ENCODE results near the gene C3.
A peak's percentile ranks its signal among the peaks of the same experiment; 100 is the strongest.

Gene C3

GRCh38 chr19:6720369-6721137 is at the start of gene C3:
Gene C3 (minus strand): TSS chr19:6720650. CDS start chr19:6720589, 61 bp downstream.
- DNase-seq (ENCODE audit: extremely low spot score): no peak
- ChIA-PET POLR2A (no interaction called here), CTCF (interaction anchor here (1.1 kb wide), 2 partner anchors 16 to 143 kb away, joined by 4 read pairs; partner anchors contain the start of gene GPR108)
- no peak for TF ChIP-seq CTCF (IDR thresholded peaks at IDR 0.05; ENCODE audit: control extremely low read depth, extremely low read depth, low read depth, missing control alignments)

- DNase-seq (ENCODE audit: extremely low spot score): no peak
- POLR2A ChIA-PET: no interaction called here
- CTCF ChIA-PET: interaction anchor here (0.8 to 2.6 kb wide), 9 partner anchors 8 to 643 kb away, joined by 3 to 10 read pairs (median 4); partner anchors contain the start of gene GPR108
- TF ChIP-seq CTCF (IDR thresholded peaks at IDR 0.05; ENCODE audit: control extremely low read depth, extremely low read depth, low read depth, missing control alignments): no peak
These were observed 48.7 kb upstream of the C3 start for GRCh38 chr19:6769006-6769619.

- POLR2A ChIA-PET: no interaction called here
- CTCF ChIA-PET: interaction anchor here (0.9 to 2.6 kb wide), 8 partner anchors 12 to 642 kb away, joined by 3 to 10 read pairs (median 4); partner anchors contain the start of gene GPR108
These were observed 47.9 kb upstream of the C3 start for GRCh38 chr19:6768236-6768785.

GRCh38 chr19:6767357-6768235 is 47.1 kb upstream of the C3 start, which contains the start of gene SH2D3A:
Gene SH2D3A (minus strand): TSS chr19:6767435. CDS start chr19:6763748, 3,687 bp downstream.
- CTCF ChIA-PET: interaction anchor here (0.9 to 2.6 kb wide), 8 partner anchors 13 to 642 kb away, joined by 3 to 10 read pairs (median 4); partner anchors contain the start of gene GPR108
- peak; percentile 95 for DNase-seq (ENCODE audit: extremely low spot score)
- TF ChIP-seq CTCF (IDR thresholded peaks at IDR 0.05; ENCODE audit: control extremely low read depth, extremely low read depth, low read depth, missing control alignments): peak; percentile 3
- POLR2A ChIA-PET: no interaction called here

More at GRCh38 chr19:6768236-6768785, 47.9 kb upstream of the C3 start:
- no peak for DNase-seq (ENCODE audit: extremely low spot score)
- TF ChIP-seq CTCF (IDR thresholded peaks at IDR 0.05; ENCODE audit: control extremely low read depth, extremely low read depth, low read depth, missing control alignments): no peak

- POLR2A ChIA-PET: no interaction called here
- TF ChIP-seq CTCF (IDR thresholded peaks at IDR 0.05; ENCODE audit: control extremely low read depth, extremely low read depth, low read depth, missing control alignments): no peak
- no peak for DNase-seq (ENCODE audit: extremely low spot score)
- CTCF ChIA-PET: interaction anchor here (1.7 kb wide), 1 partner anchor 13 kb away, joined by 4 read pairs; no protein-coding TSS in a partner anchor
These were observed 46.6 kb upstream of the C3 start for GRCh38 chr19:6767081-6767356.

Measured in GM10248 (cell line).